HG03575 (cell line): ENCODE data around the gene UBA1.

Experiments
- ATAC-seq: cut with Tn5 transposase; IDR thresholded peaks from one replicate; pipeline ENCODE4 v1.9.1; 2021; ENCODE audit not compliant: unreplicated experiment, insufficient number of reproducible peaks, low FRiP score; ENCODE audit errors: extremely low read depth

The UBA1 gene

DNA sequence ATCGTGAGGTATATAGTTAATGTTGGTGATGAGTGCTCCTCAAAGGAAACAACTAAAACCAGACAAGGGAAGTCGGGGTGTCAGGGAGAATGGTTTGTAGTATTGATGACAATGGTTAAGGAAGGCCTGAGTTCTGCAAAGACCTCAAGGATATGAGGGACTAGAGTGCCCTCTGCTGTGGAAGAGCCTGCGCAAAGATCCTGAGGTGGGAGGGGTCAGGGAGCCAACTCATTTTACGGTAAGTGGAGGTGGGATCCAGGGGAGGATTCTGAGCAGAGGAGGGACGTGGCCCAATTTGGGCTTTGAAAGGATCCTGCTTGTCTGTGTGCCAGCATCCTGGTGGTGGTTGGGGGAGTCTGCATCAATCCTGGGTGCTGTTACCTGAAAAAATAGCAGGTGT lies 11.3 kb downstream of the UBA1 start:
- ATAC-seq, result no peak

DNA sequence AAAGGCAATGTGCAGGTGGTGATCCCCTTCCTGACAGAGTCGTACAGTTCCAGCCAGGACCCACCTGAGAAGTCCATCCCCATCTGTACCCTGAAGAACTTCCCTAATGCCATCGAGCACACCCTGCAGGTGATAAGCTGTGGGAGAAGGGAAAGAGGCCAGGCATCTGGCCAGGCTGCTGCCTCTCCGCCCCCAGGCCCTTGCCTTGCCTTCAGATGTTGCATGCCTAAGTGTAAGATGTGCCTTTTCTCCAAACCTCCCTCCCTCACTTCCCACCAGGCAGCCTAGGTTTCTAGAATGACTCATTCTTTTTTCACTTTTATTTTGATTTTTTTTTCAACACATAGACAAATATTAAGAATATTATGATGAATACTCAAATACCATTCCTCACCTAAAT lies 12.7 kb downstream of the UBA1 start:
- no peak for ATAC-seq

DNA sequence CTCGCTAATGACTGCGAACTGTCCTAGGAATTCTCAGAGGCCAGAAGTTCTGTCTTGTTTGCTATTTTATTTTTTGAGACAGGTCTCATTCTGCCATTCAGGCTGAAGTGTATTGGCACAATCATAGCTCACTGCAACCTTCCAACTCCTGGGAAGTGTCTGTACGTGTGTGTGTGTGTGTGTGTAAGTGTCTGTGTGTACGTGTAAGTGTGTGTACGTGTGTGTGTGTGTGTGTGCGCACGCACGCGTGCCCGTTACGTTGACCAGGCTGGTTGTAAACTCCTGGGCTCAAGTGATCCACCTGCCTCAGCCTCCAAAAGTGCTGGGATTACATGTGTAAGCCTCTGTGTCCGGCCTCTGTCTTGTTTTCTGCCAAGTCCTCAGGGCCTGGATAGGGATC lies 14.5 kb downstream of the UBA1 start:
- no peak for ATAC-seq

DNA sequence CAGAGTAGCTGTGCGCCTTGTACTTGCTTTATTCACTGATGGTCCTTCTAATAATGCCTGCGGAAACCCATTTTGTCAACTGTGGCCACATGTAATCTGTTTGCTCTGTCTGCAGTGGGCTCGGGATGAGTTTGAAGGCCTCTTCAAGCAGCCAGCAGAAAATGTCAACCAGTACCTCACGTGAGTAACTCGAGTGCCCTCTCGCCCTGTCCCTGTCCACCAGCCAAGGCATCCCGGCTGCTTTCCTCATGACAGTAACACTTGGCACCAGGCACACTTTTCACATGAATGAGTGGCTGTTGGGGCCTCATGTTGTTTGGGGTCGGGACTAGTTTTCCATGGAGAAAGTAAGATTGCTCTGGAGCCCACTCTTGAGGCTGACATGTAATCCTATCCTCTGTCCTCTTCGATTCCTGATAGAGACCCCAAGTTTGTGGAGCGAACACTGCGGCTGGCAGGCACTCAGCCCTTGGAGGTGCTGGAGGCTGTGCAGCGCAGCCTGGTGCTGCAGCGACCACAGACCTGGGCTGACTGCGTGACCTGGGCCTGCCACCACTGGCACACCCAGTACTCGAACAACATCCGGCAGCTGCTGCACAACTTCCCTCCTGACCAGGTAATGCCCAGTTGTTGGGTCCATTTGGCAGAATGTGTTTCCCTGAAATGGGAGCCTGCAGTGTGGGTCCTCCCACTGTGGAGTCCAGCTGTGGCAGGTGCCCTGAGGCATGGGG lies 16.0 kb downstream of the UBA1 start:
- ATAC-seq, result no peak

DNA sequence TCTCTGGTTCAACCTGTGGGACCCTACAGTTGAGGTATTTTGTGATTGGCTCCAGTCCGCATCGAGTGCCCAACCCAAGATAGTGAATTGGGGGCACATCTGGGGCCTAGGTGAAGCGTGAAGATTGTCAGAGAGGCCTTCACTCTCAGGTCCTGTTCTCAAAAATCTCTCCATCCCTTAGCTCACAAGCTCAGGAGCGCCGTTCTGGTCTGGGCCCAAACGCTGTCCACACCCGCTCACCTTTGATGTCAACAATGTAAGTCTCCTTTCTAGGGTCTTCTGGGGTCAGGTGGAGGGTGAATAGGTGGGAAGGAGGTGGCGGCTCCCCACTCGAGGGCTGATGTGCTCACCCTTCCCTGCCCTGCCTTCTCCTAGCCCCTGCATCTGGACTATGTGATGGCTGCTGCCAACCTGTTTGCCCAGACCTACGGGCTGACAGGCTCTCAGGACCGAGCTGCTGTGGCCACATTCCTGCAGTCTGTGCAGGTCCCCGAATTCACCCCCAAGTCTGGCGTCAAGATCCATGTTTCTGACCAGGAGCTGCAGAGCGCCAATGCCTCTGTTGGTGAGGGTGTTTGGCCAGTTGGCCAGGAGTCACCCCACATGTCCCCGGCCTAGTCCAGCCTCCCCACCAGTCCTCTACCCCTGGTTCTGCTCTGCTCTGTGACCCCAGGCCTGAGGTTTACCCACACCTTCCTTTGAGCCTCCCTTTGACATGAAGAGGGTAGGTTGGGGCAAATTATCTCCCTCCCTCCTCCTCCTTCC lies 17.2 kb downstream of the UBA1 start:
- no peak for ATAC-seq

DNA sequence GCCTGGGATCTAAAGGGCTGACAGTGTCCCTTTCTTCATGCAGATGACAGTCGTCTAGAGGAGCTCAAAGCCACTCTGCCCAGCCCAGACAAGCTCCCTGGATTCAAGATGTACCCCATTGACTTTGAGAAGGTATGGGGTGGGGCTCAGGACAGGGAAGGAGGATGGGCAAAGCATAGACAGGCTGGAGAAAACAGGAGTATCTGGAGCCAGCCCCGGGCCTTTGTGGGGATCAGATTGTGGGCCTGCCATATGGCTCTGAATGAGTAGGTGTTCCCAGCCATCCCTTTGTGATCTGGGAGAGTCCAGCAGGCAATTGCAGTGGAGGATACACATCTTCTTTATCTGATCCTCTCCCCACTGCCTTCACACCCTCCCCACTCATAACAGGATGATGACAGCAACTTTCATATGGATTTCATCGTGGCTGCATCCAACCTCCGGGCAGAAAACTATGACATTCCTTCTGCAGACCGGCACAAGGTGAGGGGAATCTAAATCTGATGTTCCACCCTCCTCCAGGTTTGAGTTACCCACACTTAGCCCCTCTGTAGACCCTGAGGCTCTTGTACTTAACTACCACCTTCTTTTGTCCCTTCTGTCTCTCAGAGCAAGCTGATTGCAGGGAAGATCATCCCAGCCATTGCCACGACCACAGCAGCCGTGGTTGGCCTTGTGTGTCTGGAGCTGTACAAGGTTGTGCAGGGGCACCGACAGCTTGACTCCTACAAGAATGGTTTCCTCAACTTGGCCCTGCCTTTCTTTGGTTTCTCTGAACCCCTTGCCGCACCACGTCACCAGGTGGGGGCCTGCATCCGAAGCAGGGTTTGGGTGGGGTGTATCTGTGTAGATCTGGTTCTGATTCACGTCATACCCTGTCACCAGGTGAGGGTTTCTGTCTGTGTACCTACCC lies 19.0 kb downstream of the UBA1 start:
- ATAC-seq, result no peak

DNA sequence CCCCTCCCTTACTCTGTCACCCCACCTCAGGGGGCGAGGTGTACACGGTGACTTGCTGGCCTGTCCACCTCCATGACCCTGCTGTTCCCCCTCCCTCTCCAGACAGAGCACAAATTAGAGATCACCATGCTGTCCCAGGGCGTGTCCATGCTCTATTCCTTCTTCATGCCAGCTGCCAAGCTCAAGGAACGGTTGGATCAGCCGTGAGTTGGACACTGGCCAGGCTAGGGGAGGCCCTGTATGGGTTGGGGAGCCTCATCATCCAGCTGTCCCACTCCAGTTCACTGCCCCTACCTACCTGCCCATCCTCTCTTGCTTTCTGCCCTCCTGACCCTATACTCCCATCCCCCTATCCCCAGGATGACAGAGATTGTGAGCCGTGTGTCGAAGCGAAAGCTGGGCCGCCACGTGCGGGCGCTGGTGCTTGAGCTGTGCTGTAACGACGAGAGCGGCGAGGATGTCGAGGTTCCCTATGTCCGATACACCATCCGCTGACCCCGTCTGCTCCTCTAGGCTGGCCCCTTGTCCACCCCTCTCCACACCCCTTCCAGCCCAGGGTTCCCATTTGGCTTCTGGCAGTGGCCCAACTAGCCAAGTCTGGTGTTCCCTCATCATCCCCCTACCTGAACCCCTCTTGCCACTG lies 20.9 kb downstream of the UBA1 start:
- no peak for ATAC-seq

DNA sequence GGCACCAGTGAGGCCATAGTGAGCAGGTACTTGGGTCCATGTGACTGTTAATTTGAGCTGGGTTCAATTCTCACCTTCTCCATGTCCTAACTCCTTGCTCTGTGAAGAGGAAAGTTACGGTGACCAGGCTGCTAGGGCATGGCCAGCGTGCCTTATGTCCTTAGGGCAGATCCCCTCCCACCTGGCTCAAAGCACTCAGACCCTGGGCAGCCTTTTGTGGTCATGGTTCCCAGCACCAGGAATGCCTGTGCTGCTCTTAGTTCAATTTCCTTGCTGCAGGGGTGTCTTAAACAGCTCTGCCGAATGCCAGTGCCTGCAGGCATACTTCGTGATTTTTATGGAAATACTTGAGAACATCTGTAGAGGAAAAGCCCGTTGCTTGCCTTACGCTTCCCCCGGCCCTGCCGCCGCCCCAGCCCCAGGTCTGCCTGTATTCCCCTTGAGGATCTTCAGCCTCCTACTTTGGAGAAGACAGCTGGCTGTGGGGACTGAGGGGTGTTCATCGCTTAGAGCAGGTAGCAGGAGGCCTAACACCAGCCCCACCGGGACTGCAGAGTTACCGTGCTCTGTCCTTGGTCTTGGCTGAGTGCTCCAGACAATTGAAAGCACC lies 21.8 kb downstream of the UBA1 start:
- ATAC-seq, result no peak

DNA sequence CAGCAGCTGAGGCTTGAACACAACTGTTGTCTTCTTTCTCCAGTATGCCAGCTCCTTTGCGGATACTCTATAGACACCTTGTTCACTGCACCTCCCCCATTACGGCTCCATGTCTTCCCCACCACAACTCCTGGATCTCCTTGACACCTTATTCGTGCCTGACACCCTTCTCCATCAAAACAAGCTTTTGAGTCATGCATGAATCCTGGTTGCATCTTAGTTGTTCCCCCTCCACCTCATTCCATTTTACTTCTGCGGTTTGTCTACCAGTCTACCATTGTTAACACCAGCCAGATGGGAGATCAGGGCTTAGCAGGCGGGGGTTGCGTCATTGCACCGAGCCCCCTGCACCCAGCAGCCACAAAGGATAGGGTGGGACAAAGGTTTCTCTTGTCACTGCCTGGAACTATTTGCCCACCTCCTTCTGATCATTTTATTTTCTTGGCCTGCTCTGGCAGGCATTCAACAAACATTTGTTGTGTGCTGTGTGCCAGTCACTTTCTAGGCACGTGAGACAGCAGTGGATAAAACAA lies 22.8 kb downstream of the UBA1 start:
- ATAC-seq, result no peak

DNA sequence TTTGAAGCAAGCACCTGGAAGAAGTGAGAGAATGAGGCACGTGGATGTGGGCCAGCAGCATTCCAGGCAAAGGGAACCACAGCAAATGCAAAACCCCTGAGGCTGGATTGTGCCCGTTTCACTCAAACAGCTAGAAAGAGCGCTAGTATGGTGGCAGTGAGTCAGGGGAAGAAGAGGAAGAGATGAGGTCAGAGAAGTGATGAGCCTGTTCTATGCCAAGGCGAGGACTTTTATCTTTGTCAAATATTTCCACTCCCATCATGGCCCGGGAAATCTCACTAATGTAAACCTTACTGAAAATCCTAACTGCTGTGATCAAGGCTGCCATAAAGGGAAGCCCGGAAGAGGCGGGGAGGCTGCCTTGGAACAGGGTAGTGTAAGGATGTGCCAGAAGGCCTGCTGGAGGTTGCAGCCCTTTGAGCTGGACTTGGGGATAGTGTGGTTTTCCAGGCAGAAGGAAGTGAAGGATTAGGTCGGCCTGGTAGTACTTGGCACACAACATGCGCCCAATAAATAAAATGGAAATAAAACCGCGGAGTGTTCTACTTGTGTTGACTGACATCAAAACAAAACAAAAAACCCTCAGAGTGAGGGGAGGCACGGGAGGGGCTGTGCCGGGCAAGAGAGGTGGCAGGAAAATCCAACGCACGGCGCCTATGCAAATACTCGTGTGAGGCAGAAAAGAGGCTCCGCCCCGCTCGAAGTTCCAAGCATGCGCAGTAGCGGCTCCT lies 23.7 kb downstream of the UBA1 start:
- ATAC-seq, result no peak

DNA sequence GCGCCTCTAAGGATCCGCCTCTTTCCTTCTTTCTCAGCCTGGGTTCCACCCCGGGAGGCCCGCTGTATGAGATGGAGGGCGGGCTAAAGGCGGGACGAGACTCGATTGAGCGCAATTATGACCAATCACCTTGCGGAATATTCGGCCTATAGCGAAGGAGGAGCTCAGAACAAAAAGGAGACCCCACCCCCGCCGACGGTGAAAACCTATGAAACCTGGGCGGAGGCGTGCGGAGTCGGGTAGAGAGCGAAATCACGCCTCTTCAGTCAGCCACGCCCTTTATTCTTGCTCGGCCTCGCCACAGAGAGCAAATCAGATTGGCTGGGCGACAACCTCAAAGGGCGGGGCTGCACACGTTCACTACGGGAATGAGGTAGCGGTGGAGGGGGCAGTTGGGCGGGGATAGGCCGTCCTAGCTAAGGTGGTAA lies 24.2 kb downstream of the UBA1 start:
- peak; percentile 56 for ATAC-seq

DNA sequence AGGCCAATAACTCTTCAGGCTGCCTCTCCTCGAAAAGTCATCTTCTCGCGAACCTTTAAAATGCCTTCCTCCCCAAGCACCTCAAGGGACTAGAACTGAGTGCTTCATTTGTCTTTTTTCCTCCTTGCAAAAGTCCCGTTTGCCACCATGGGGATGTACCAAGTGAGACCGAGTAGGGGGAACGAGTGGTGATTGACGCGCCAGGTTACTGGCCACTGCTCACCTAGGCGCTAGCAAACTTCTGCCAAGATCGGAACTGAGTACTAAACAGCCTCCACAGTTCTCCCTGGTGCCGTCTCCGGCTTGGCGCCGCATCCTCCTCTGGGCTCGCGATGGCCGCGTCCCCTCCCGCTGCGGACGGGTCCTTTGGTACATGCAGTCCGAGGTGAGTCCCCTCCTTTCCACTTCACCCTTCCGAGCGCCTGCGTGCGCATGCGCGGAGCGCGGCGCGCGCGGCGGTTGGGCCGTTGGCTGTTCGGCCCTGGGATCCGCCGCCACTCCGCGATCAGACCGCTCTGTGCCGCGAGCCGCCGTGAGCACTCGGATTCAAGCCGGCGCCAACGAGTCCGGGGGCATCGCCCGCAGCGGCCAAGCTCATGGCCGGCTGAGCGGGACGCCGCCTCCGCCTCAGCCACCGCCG lies 24.8 kb downstream of the UBA1 start, which contains the start of gene CDK16:
Gene CDK16, plus strand, starts transcription at position 402 of the 640 bp plus-strand sequence. CDS start 4,877 bp downstream, outside the sequence.
- ATAC-seq, result peak; percentile 17

DNA sequence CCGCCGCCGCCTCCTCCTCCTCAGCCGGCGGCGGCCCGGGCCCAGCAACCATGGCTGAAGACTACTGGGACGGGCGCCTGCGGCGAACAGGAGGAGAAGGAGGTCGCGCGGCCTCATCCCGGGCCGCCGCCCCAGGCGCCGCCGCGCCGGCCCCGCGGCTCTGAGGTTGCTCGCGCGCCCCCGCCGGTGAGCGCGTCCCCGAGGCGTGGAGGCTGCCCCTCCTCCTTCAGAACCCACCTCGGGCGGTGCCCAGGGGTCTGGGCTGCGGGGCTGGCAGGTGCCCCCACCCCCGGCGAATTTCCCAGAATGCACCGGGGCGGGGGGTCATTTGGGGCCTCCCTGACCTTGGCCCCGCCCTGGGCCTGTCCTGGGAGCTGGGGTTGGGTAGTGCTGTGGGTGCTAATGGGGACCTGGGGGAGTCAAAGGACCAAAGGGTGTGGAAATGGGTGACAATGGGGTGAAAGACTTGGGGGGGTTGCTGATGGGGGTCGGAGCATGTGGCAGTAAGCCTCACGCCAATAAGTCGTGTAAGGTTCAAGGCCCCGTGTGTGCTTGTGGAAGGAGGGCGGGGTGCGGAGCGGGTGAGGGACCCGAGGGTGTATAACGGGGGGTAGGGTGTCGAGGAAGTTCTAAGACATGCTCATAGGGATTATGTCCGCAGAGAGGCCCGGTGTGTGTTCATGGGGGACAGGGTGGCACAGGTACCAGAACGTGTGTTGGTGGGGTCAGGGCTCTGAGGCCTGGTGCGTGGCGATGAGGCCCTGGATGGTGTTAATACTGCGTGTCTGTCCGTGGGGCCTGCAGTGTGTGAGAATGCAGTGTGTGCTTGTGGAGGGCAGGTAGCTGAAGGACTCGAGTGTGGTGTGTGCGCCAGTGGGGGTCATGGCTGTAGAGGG lies 25.5 kb downstream of the UBA1 start:
- no peak for ATAC-seq

DNA sequence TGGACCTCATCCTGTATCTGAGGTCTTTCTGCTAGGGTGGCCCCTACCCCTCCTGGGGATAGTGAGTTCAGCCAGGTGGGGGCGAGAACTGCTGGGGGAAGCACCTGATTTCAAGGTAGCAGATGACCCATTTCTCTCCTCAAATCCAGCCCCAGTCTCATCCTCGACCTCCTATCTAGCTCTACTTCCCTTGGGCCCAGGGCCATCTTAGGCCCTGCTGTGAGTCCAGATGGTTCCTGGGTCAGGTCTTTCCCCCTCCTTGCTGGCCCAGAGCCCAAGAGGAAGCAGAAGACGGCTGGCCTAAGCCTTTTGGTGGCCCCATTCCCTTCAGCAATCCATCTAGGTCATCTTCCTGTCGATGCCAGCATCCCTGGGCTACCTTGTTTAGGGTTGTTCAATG lies 28.1 kb downstream of the UBA1 start:
- no peak for ATAC-seq

DNA sequence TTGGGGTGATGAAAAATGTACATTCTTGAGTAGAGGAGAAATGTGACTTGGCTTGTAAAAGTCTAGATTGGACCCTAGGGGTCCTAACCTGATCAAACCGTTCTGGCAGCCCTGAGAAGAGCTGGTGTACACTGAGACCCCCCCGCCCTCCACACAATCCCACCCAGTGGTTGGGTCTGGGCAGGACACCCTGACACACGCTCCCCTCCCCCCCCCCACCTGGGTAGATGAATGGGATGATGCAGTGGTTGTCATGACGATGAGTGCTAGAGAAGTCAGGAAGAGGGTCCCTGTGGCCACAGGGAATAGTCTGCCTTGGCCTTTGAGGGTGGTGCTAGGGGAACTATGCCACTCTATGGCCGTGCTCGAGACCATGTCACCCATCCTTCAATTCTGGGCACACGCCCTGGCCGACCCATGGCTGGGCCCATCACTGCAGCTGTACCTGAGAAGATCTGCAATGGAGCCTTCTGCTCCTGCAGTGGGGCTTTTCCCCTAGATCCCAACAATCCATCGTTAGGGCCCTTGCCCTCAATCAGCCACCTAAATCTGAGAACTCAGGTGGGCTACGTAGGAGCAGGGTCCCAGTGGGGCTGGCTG lies 29.2 kb downstream of the UBA1 start:
- no peak for ATAC-seq
